ENCODE data around the gene NUDC.
A peak's percentile ranks its signal among the peaks of the same experiment; 100 is the strongest.

Gene NUDC

GRCh38 chr1:26900815-26901511, 20.6 kb upstream of the NUDC start:
- H3K4me3 Mint-ChIP-seq, result peak overlapping the region; percentile 93
- peaks cover 21% of the 10 kb centered on the region for H3K4me1 Mint-ChIP-seq
- ATAC-seq (no peak), DNase-seq (ENCODE audit: low spot score in 2 of 2) (no peak)
- peaks cover 42% of the 10 kb centered on the region for H3K36me3 Mint-ChIP-seq
- H3K27ac Mint-ChIP-seq, result peak overlapping the region; percentile 99
- no peaks in the 10 kb centered on the region for H3K9me3 Mint-ChIP-seq

- Mint-ChIP-seq H3K4me1 (no peaks in the 10 kb centered on the region), H3K36me3 (no peaks in the 10 kb centered on the region), H3K9me3 (no peaks in the 10 kb centered on the region), H3K27ac (no peak overlapping the region), H3K4me3 (no peak overlapping the region)
- ATAC-seq (no peak), DNase-seq (ENCODE audit: low spot score in 2 of 2) (no peak)
Observed at GRCh38 chr1:26907071-26907917, 14.2 kb upstream of the NUDC start.

GRCh38 chr1:26909951-26910342, 11.6 kb upstream of the NUDC start:
- Mint-ChIP-seq H3K4me3 (no peak overlapping the region), H3K36me3 (no peaks in the 10 kb centered on the region), H3K4me1 (no peaks in the 10 kb centered on the region), H3K9me3 (no peaks in the 10 kb centered on the region), H3K27ac (no peak overlapping the region)
- DNase-seq (ENCODE audit: low spot score in 2 of 2) (no peak), ATAC-seq (no peak)

GRCh38 chr1:26910343-26911160, 11.0 kb upstream of the NUDC start:
- no peak overlapping the region for H3K27ac Mint-ChIP-seq

GRCh38 chr1:26911399-26912146, 10.0 kb upstream of the NUDC start:
- no peak for DNase-seq (ENCODE audit: low spot score in 2 of 2)

More at GRCh38 chr1:26910343-26911160, 11.0 kb upstream of the NUDC start:
- H3K36me3 Mint-ChIP-seq, result no peaks in the 10 kb centered on the region
- no peaks in the 10 kb centered on the region for H3K4me1 Mint-ChIP-seq
- no peaks in the 10 kb centered on the region for H3K9me3 Mint-ChIP-seq
- no peak for ATAC-seq
- H3K4me3 Mint-ChIP-seq, result no peak overlapping the region
- DNase-seq (ENCODE audit: low spot score in 2 of 2), result no peak

GRCh38 chr1:26912147-26912490, 9.4 kb upstream of the NUDC start:
- no peak for ATAC-seq
- H3K9me3 Mint-ChIP-seq, result no peaks in the 10 kb centered on the region
- DNase-seq (ENCODE audit: low spot score in 2 of 2), result no peak
- no peak overlapping the region for H3K27ac Mint-ChIP-seq
- H3K4me3 Mint-ChIP-seq, result no peak overlapping the region
- H3K36me3 Mint-ChIP-seq, result no peaks in the 10 kb centered on the region
- no peaks in the 10 kb centered on the region for H3K4me1 Mint-ChIP-seq

More at GRCh38 chr1:26911399-26912146, 10.0 kb upstream of the NUDC start:
- Mint-ChIP-seq H3K4me1 (no peaks in the 10 kb centered on the region), H3K36me3 (no peaks in the 10 kb centered on the region), H3K9me3 (no peaks in the 10 kb centered on the region), H3K27ac (no peak overlapping the region), H3K4me3 (no peak overlapping the region)
- no peak for ATAC-seq

- Mint-ChIP-seq H3K4me1 (no peaks in the 10 kb centered on the region), H3K27ac (no peak overlapping the region), H3K9me3 (no peaks in the 10 kb centered on the region), H3K4me3 (no peak overlapping the region), H3K36me3 (no peaks in the 10 kb centered on the region)
- no peak for ATAC-seq
- DNase-seq (ENCODE audit: low spot score in 2 of 2), result no peak
Observed at GRCh38 chr1:26913389-26913753, 8.2 kb upstream of the NUDC start.

- no peaks in the 10 kb centered on the region for H3K9me3 Mint-ChIP-seq
- DNase-seq (ENCODE audit: low spot score in 2 of 2), result no peak
- no peaks in the 10 kb centered on the region for H3K4me1 Mint-ChIP-seq
- peak; percentile 16 for ATAC-seq
- H3K4me3 Mint-ChIP-seq, result no peak within 1 kb of the TSS
- no peak within 1 kb of the TSS for H3K27ac Mint-ChIP-seq
- H3K36me3 Mint-ChIP-seq, result no peaks in the 10 kb centered on the region
Observed at GRCh38 chr1:26913754-26914619, 7.6 kb upstream of the NUDC start, which contains the start of gene NR0B2. NR0B2 (minus strand) TSS chr1:26913975; CDS start chr1:26913940, 35 bp downstream.

- no peak overlapping the region for H3K4me3 Mint-ChIP-seq
- peaks cover 8% of the 10 kb centered on the region for H3K4me1 Mint-ChIP-seq
- no peaks in the 10 kb centered on the region for H3K9me3 Mint-ChIP-seq
- no peak for DNase-seq (ENCODE audit: low spot score in 2 of 2)
- H3K27ac Mint-ChIP-seq, result no peak overlapping the region
- H3K36me3 Mint-ChIP-seq, result peaks cover 3% of the 10 kb centered on the region
- ATAC-seq, result no peak
Observed at GRCh38 chr1:26915204-26915842, 6.2 kb upstream of the NUDC start.

- peaks cover 34% of the 10 kb centered on the region for H3K4me1 Mint-ChIP-seq
Observed at GRCh38 chr1:26921126-26921539, 410 bp upstream of the NUDC start.

GRCh38 chr1:26922431-26922729, 837 bp downstream of the NUDC start:
- no peak for ATAC-seq
- Mint-ChIP-seq H3K9me3 (no peaks in the 10 kb centered on the region), H3K4me3 (peak overlapping the region; percentile 81), H3K27ac (peak overlapping the region; percentile 95), H3K4me1 (peaks cover 40% of the 10 kb centered on the region), H3K36me3 (peaks cover 67% of the 10 kb centered on the region)
- no peak for DNase-seq (ENCODE audit: low spot score in 2 of 2)

More at GRCh38 chr1:26921126-26921539, 410 bp upstream of the NUDC start:
- no peaks in the 10 kb centered on the region for H3K9me3 Mint-ChIP-seq
- peak overlapping the region; percentile 81 for H3K4me3 Mint-ChIP-seq
- H3K36me3 Mint-ChIP-seq, result peaks cover 55% of the 10 kb centered on the region
- no peak for DNase-seq (ENCODE audit: low spot score in 2 of 2)
- peak; percentile 73 for ATAC-seq
- H3K27ac Mint-ChIP-seq, result peak overlapping the region; percentile 95

- ATAC-seq (no peak), DNase-seq (ENCODE audit: low spot score in 2 of 2) (no peak)
- Mint-ChIP-seq H3K36me3 (peaks cover 72% of the 10 kb centered on the region), H3K27ac (peak overlapping the region; percentile 95), H3K9me3 (no peaks in the 10 kb centered on the region), H3K4me3 (peak overlapping the region; percentile 81), H3K4me1 (peaks cover 40% of the 10 kb centered on the region)
Observed at GRCh38 chr1:26922901-26923300, 1.4 kb downstream of the NUDC start.

GRCh38 chr1:26923711-26924110, 2.2 kb downstream of the NUDC start:
- H3K4me3 Mint-ChIP-seq, result peak overlapping the region; percentile 81
- DNase-seq (ENCODE audit: low spot score in 2 of 2), result no peak

GRCh38 chr1:26932531-26932930, 11.0 kb downstream of the NUDC start:
- Mint-ChIP-seq H3K36me3 (peaks cover 94% of the 10 kb centered on the region), H3K4me3 (no peak overlapping the region), H3K9me3 (no peaks in the 10 kb centered on the region), H3K4me1 (no peaks in the 10 kb centered on the region), H3K27ac (no peak overlapping the region)
- no peak for DNase-seq (ENCODE audit: low spot score in 2 of 2)
- ATAC-seq, result no peak

More at GRCh38 chr1:26923711-26924110, 2.2 kb downstream of the NUDC start:
- ATAC-seq, result no peak
- Mint-ChIP-seq H3K36me3 (peaks cover 81% of the 10 kb centered on the region), H3K4me1 (peaks cover 40% of the 10 kb centered on the region), H3K9me3 (no peaks in the 10 kb centered on the region), H3K27ac (peak overlapping the region; percentile 95)
